Endodermal cell (in vitro differentiated cells): ENCODE measurements around the gene PPP2R5E. TPM values are rescaled to one million over a fixed set of nuclear protein-coding genes. Genes with fewer than 3 reads are reported as not detected.
A peak's percentile ranks its signal among the peaks of the same experiment; 100 is the strongest.

Source experiments
- DNase-seq: peaks from one replicate; pipeline ENCODE4 v3.0.0-alpha.2; 2017
- H3K27ac ChIP-seq: 2 replicates; pipeline ENCODE4 v1.5.1; 2013; ENCODE audit warnings: mild to moderate bottlenecking, low read depth, low read length, moderate library complexity
- H3K27me3 ChIP-seq: 2 replicates; pipeline ENCODE4 v1.6.1; 2013; ENCODE audit warnings: mild to moderate bottlenecking, low read length, moderate library complexity; ENCODE audit not compliant: insufficient read depth, control insufficient read depth, poor library complexity, severe bottlenecking
- H3K36me3 ChIP-seq: 2 replicates; pipeline ENCODE4 v1.7.0; 2013; ENCODE audit warnings: mild to moderate bottlenecking, low read length, moderate library complexity; ENCODE audit not compliant: control insufficient read depth, insufficient read depth
- H3K4me1 ChIP-seq: one replicate; pipeline ENCODE4 v1.7.0; 2013; ENCODE audit warnings: low read length; ENCODE audit not compliant: control insufficient read depth, insufficient read depth
- H3K4me3 ChIP-seq: 2 replicates; pipeline ENCODE4 v1.5.1; 2013; ENCODE audit warnings: mild to moderate bottlenecking, low read length, moderate library complexity
- H3K9ac ChIP-seq: 2 replicates; pipeline ENCODE4 v1.6.1; 2013; ENCODE audit warnings: mild to moderate bottlenecking, low read length, moderate library complexity; ENCODE audit not compliant: poor library complexity, severe bottlenecking; ENCODE audit errors: extremely low read depth
- H3K9me3 ChIP-seq: 2 replicates; pipeline ENCODE4 v1.6.1; 2013; ENCODE audit warnings: mild to moderate bottlenecking, low read length, moderate library complexity; ENCODE audit not compliant: control insufficient read depth
- H3K27ac Mint-ChIP-seq: 2 replicates; pipeline ENCODE4 v1.8.0; 2020; ENCODE audit warnings: mixed read lengths
- H3K27me3 Mint-ChIP-seq: 2 replicates; pipeline ENCODE4 v1.8.0; 2021; ENCODE audit warnings: mild to moderate bottlenecking, mixed read lengths; ENCODE audit not compliant: insufficient read depth
- H3K36me3 Mint-ChIP-seq: 2 replicates; pipeline ENCODE4 v1.8.0; 2020; ENCODE audit warnings: low read depth, mixed read lengths
- H3K4me1 Mint-ChIP-seq: 2 replicates; pipeline ENCODE4 v1.8.0; 2020; ENCODE audit warnings: mixed read lengths
- H3K4me3 Mint-ChIP-seq: 2 replicates; pipeline ENCODE4 v1.8.0; 2020; ENCODE audit warnings: mild to moderate bottlenecking, moderate library complexity, mixed read lengths
- H3K9me3 Mint-ChIP-seq: 2 replicates; pipeline ENCODE4 v1.8.0; 2020; ENCODE audit warnings: mild to moderate bottlenecking, mixed read lengths
- CTCF ChIP-seq: fragments of 200-600 bp; sonication (generic); conservative IDR thresholded peaks from 2 replicates; pipeline ENCODE4 v1.5.0; 2021; ENCODE audit warnings: antibody characterized with exemption, mild to moderate bottlenecking
- WGBS, 2 experiments: methylation state at CpG; one replicate each; pipeline versions ENCODE4 v1.1.5 to v1.1.7; 2013; ENCODE audit warnings: missing lambda C conversion rate in 2 of 2, mixed read lengths in 1 of 2; ENCODE audit not compliant: insufficient coverage in 1 of 2, insufficient read length in 1 of 2; 5-methylcytosine and 5-hydroxymethylcytosine counted together
- total RNA-seq, 2 donors: library from RNA; stranded (reverse); fragmentation: NEBNext Ultra II Directional in 1 of 2; extraction: Animal tissue kit (Norgen Biotek cat#: 25700) in 1 of 2; gene quantifications; 2 replicates in 1 of 2; 3 replicates in 1 of 2; pipeline ENCODE4 v1.2.1, GENCODE V29; 2021

Gene PPP2R5E
- total RNA-seq, 2 donors from 2014 or later = 61.1 to 63.8 TPM

DNA sequence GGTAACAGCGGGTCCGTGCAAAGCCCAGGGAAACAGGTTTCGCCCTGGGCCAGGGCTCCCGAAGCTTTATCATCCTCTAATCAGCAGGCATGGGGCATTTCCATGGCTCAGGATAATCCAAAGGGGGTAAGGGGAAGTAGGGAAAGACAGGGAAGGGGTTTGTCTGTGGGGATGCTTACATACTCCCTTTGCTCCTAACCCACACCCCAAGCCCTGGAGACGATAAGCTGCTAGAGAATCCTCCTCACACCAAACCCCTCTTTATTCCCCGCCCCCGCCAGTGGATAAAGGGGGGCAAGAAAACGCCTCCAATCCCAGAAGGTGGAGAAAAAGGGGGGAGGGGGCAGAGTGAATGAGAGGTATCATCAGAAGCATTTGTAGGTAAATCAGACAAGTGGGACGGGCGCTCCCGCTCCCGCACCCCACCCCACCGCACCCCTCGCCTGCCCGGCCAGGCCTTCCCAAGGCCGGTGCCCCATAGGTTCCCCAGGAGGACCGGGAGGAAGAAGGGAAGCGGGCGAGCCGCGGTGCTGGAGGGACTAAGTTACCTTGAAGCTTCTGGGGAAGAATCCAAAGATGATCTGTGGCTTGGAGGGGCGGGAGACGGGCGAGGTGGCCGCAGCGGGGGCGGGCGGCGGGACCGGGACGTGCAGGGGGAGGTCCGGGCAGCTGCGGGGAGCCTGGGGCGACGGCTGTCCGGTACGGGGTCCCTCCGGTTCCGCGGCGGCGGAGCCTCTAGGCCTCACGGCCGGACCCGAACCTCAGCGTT lies 762 bp downstream of the PPP2R5E start:
- H3K4me1 ChIP-seq = no peaks in the 10 kb centered on the region
- Mint-ChIP-seq H3K27me3 (no peaks in the 10 kb centered on the region), H3K4me3 (peak overlapping the region; percentile 78), H3K4me1 (peaks cover 14% of the 10 kb centered on the region), H3K9me3 (no peaks in the 10 kb centered on the region), H3K27ac (peak overlapping the region; percentile 89), H3K36me3 (peaks cover 22% of the 10 kb centered on the region)
- 0% methylated on average over 9 to 45 of the region's 46 CpGs for WGBS, 2 experiments
- no peaks in the 10 kb centered on the region for H3K9me3 ChIP-seq
- H3K9ac ChIP-seq = peak overlapping the region; percentile 71
- TF ChIP-seq CTCF = no peak
- H3K27ac ChIP-seq = peak overlapping the region; percentile 94
- H3K4me3 ChIP-seq = peak overlapping the region; percentile 86
- H3K27me3 ChIP-seq = no peaks in the 10 kb centered on the region
- H3K36me3 ChIP-seq = peaks cover 28% of the 10 kb centered on the region
- DNase-seq = no peak

DNA sequence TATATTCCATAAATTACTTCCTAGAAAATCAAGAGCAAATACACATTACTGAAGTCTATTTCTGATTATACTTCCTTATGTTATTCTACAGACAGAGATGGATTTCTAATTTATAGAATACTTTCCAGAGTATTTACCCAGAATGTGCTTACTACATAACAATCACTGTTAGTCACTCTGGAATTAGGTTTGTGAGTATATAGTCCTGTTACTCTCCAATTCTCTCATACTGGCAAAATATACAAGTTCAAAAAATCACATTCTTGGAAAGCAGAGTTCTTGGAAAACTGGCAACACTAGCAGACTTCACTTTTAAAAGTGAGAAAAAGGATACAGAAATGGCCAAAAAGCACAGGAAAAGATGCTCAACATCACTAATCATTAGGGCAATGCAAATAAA lies 7.3 kb downstream of the PPP2R5E start:
- TF ChIP-seq CTCF = no peak
- H3K27ac ChIP-seq = no peak overlapping the region
- no peaks in the 10 kb centered on the region for H3K27me3 ChIP-seq
- peaks cover 69% of the 10 kb centered on the region for H3K36me3 Mint-ChIP-seq
- DNase-seq = no peak
- no peaks in the 10 kb centered on the region for H3K4me1 ChIP-seq
- peaks cover 82% of the 10 kb centered on the region for H3K36me3 ChIP-seq
- no peak overlapping the region for H3K9ac ChIP-seq
- no peaks in the 10 kb centered on the region for H3K27me3 Mint-ChIP-seq
- H3K4me3 ChIP-seq = no peak overlapping the region
- no peaks in the 10 kb centered on the region for H3K9me3 Mint-ChIP-seq
- peaks cover 2% of the 10 kb centered on the region for H3K4me1 Mint-ChIP-seq
- no peaks in the 10 kb centered on the region for H3K9me3 ChIP-seq
- no peak overlapping the region for H3K4me3 Mint-ChIP-seq
- H3K27ac Mint-ChIP-seq = no peak overlapping the region

- H3K4me1 ChIP-seq = no peaks in the 10 kb centered on the region
- H3K9me3 ChIP-seq = no peaks in the 10 kb centered on the region
- no peaks in the 10 kb centered on the region for H3K4me1 Mint-ChIP-seq
- TF ChIP-seq CTCF = no peak
- no peaks in the 10 kb centered on the region for H3K27me3 Mint-ChIP-seq
- no peak overlapping the region for H3K9ac ChIP-seq
- H3K27me3 ChIP-seq = no peaks in the 10 kb centered on the region
- H3K4me3 Mint-ChIP-seq = no peak overlapping the region
- no peak for DNase-seq
- peaks cover 70% of the 10 kb centered on the region for H3K36me3 ChIP-seq
- H3K27ac Mint-ChIP-seq = no peak overlapping the region
- WGBS, 2 experiments = 96 to 99% methylated on average over 15 of the region's 15 CpGs
- H3K4me3 ChIP-seq = no peak overlapping the region
- no peaks in the 10 kb centered on the region for H3K9me3 Mint-ChIP-seq
- no peak overlapping the region for H3K27ac ChIP-seq
- H3K36me3 Mint-ChIP-seq = peaks cover 68% of the 10 kb centered on the region
Measured at GRCh38 chr14:63533474-63533873, 9.7 kb downstream of the PPP2R5E start.
